Smooth muscle cell (in vitro differentiated cells): Measurements from ENCODE around the gene ARHGAP10. TPM values are rescaled to one million over a fixed set of nuclear protein-coding genes. Genes with fewer than 3 reads are reported as not detected.

Source experiments
- DNase-seq: peaks from one replicate; lab custom pipeline; 2025; ENCODE audit not compliant: unreplicated experiment; lab: John Stamatoyannopoulos, UW
- H2AFZ ChIP-seq: fragments of 200-600 bp; sonication (generic); 2 replicates; pipeline ENCODE4 v1.6.0; 2016; ENCODE audit warnings: antibody characterized with exemption, low read depth, mild to moderate bottlenecking
- H3F3A ChIP-seq: fragments of 200-600 bp; sonication (generic); 2 replicates; pipeline ENCODE4 v1.6.0; 2017; ENCODE audit warnings: antibody characterized with exemption, low read depth
- H3K27ac ChIP-seq: fragments of 200-600 bp; sonication (generic); 2 replicates; pipeline ENCODE4 v1.5.1; 2016; ENCODE audit warnings: low read depth, mild to moderate bottlenecking
- H3K27me3 ChIP-seq: fragments of 200-600 bp; sonication (generic); 2 replicates; pipeline ENCODE4 v1.6.1; 2016; ENCODE audit warnings: low read depth, mild to moderate bottlenecking
- H3K36me3 ChIP-seq: fragments of 200-600 bp; sonication (generic); 2 replicates; pipeline ENCODE4 v1.5.1; 2016; ENCODE audit warnings: low read depth
- H3K4me1 ChIP-seq: fragments of 200-600 bp; sonication (generic); 2 replicates; pipeline ENCODE4 v1.5.1; 2016; ENCODE audit warnings: low read depth
- H3K4me2 ChIP-seq: fragments of 200-600 bp; sonication (generic); 2 replicates; pipeline ENCODE4 v1.6.0; 2016; ENCODE audit warnings: mild to moderate bottlenecking
- H3K4me3 ChIP-seq: fragments of 200-600 bp; sonication (generic); 2 replicates; pipeline ENCODE4 v1.5.1; 2016; ENCODE audit warnings: mild to moderate bottlenecking
- H3K79me2 ChIP-seq: fragments of 200-600 bp; sonication (generic); 2 replicates; pipeline ENCODE4 v1.6.0; 2016; ENCODE audit warnings: low read depth, mild to moderate bottlenecking
- H3K9ac ChIP-seq: fragments of 200-600 bp; sonication (generic); 2 replicates; pipeline ENCODE4 v1.6.0; 2016; ENCODE audit warnings: low read depth
- H3K9me3 ChIP-seq: fragments of 200-600 bp; sonication (generic); replicated peaks from 2 replicates; pipeline ENCODE4 v1.5.1; 2016; ENCODE audit warnings: low read depth
- H4K20me1 ChIP-seq: fragments of 200-600 bp; sonication (generic); 2 replicates; pipeline ENCODE4 v1.6.0; 2016; ENCODE audit warnings: low read depth
- CTCF ChIP-seq: fragments of 200-600 bp; sonication (generic); IDR thresholded peaks from 2 replicates; pipeline ENCODE4 v1.5.1; 2017; ENCODE audit warnings: borderline replicate concordance, mild to moderate bottlenecking, antibody characterized with exemption; ENCODE audit not compliant: insufficient read depth, poor library complexity, severe bottlenecking
- WGBS: methylation state at CpG from one replicate; pipeline ENCODE4 v1.1.7; 2016; ENCODE audit warnings: low lambda C conversion rate; 5-methylcytosine and 5-hydroxymethylcytosine counted together
- polyA plus RNA-seq: library from polyadenylated mRNA; unstranded; fragments of >200 nt; fragmentation: Nextera tagmentation; extraction: Ambion mirVana; gene quantifications from 2 replicates; pipeline ENCODE4 v1.2.1, GENCODE V29; 2016
- total RNA-seq: library from RNA; depleted of rRNA; stranded (reverse); fragments of >200 nt; gene quantifications from 2 replicates; pipeline ENCODE4 v1.2.3, GENCODE V29; 2014

ARHGAP10 gene
- total and polyA plus RNA-seq, 2 experiments from 2014 or later: 6.2 to 11.6 TPM

GRCh38 chr4:147975325-147975724, 243.4 kb downstream of the ARHGAP10 start:
- Histone ChIP-seq H2AFZ (no peak overlapping the region), H3K27me3 (no peaks in the 10 kb centered on the region), H3K79me2 (no peaks in the 10 kb centered on the region), H3K27ac (no peak overlapping the region), H3K4me2 (no peak overlapping the region), H3F3A (no peaks in the 10 kb centered on the region), H3K4me3 (no peak overlapping the region), H3K4me1 (peaks cover under 1% of the 10 kb centered on the region), H4K20me1 (peaks cover 6% of the 10 kb centered on the region), H3K9ac (no peak overlapping the region), H3K9me3 (no peaks in the 10 kb centered on the region), H3K36me3 (no peaks in the 10 kb centered on the region)
- WGBS: 85% methylated on average over 3 of the region's 3 CpGs
- TF ChIP-seq CTCF: no peak
- no peak for DNase-seq

GRCh38 chr4:147975933-147976928, 244.3 kb downstream of the ARHGAP10 start:
- Histone ChIP-seq H4K20me1 (peaks cover 6% of the 10 kb centered on the region), H3K79me2 (no peaks in the 10 kb centered on the region), H3K27me3 (no peaks in the 10 kb centered on the region), H2AFZ (no peak overlapping the region), H3F3A (no peaks in the 10 kb centered on the region), H3K27ac (no peak overlapping the region), H3K36me3 (no peaks in the 10 kb centered on the region), H3K9me3 (no peaks in the 10 kb centered on the region), H3K9ac (no peak overlapping the region), H3K4me1 (no peaks in the 10 kb centered on the region), H3K4me3 (no peak overlapping the region), H3K4me2 (no peak overlapping the region)
- TF ChIP-seq CTCF: no peak
- WGBS: 94% methylated on average over 2 of the region's 2 CpGs
- no peak for DNase-seq

- Histone ChIP-seq H3K9me3 (no peaks in the 10 kb centered on the region), H3K4me1 (no peaks in the 10 kb centered on the region), H3K4me2 (no peak overlapping the region), H3K27me3 (no peaks in the 10 kb centered on the region), H2AFZ (no peak overlapping the region), H3K9ac (no peak overlapping the region), H3K79me2 (no peaks in the 10 kb centered on the region), H3K4me3 (no peak overlapping the region), H3K27ac (no peak overlapping the region), H3F3A (no peaks in the 10 kb centered on the region), H3K36me3 (no peaks in the 10 kb centered on the region), H4K20me1 (peaks cover 23% of the 10 kb centered on the region)
- WGBS: 96% methylated on average over 3 of the region's 3 CpGs
- TF ChIP-seq CTCF: no peak
- no peak for DNase-seq
These were observed 248.7 kb downstream of the ARHGAP10 start for GRCh38 chr4:147980586-147980985.
